Measurements from ENCODE around the gene BRSK2. TPM values are rescaled to one million over a fixed set of nuclear protein-coding genes. Genes with fewer than 3 reads are reported as not detected.

BRSK2 gene
- total RNA-seq, 1 donor from 2014 or later, result 0.11 TPM

- peaks cover 32% of the 10 kb centered on the region for H3K4me1 Mint-ChIP-seq
Observed at GRCh38 chr11:1499899-1500298, 110.2 kb downstream of the BRSK2 start.

GRCh38 chr11:1500466-1501420 lies 111.0 kb downstream of the BRSK2 start:
- TF ChIP-seq CTCF (IDR thresholded peaks at IDR 0.05), result no peak
- Mint-ChIP-seq H3K27me3 (no peaks in the 10 kb centered on the region), H3K4me3 (no peak overlapping the region), H3K36me3 (ENCODE audit: low read depth) (peaks cover 48% of the 10 kb centered on the region), H3K4me1 (peaks cover 29% of the 10 kb centered on the region), H3K27ac (no peak overlapping the region), H3K9me3 (peaks cover 1% of the 10 kb centered on the region)
- CTCF ChIA-PET, result no interaction called here
- intact Hi-C loops (cut with micrococcal nuclease), result no loop called here
- DNase-seq (no peak), ATAC-seq (ENCODE audit: low read depth) (no peak)
- POLR2A ChIA-PET, result no interaction called here

More at GRCh38 chr11:1499899-1500298, 110.2 kb downstream of the BRSK2 start:
- H3K36me3 Mint-ChIP-seq (ENCODE audit: low read depth), result peaks cover 48% of the 10 kb centered on the region
- H3K9me3 Mint-ChIP-seq, result peaks cover 2% of the 10 kb centered on the region
- intact Hi-C loops (cut with micrococcal nuclease), result no loop called here
- ATAC-seq (ENCODE audit: low read depth) (no peak), DNase-seq (no peak)
- no peaks in the 10 kb centered on the region for H3K27me3 Mint-ChIP-seq
- H3K27ac Mint-ChIP-seq, result no peak overlapping the region
- CTCF ChIA-PET, result no interaction called here
- TF ChIP-seq CTCF (IDR thresholded peaks at IDR 0.05), result no peak
- POLR2A ChIA-PET, result no interaction called here
- H3K4me3 Mint-ChIP-seq, result no peak overlapping the region

GRCh38 chr11:1501421-1502167 lies 111.9 kb downstream of the BRSK2 start:
- no peak overlapping the region for H3K27ac Mint-ChIP-seq
- no peak overlapping the region for H3K4me3 Mint-ChIP-seq
- DNase-seq, result no peak
- intact Hi-C loops (cut with micrococcal nuclease), result no loop called here
- ATAC-seq (ENCODE audit: low read depth), result no peak
- TF ChIP-seq CTCF (IDR thresholded peaks at IDR 0.05), result no peak
- no peaks in the 10 kb centered on the region for H3K9me3 Mint-ChIP-seq
- H3K36me3 Mint-ChIP-seq (ENCODE audit: low read depth), result peaks cover 43% of the 10 kb centered on the region
- H3K4me1 Mint-ChIP-seq, result peaks cover 25% of the 10 kb centered on the region
- H3K27me3 Mint-ChIP-seq, result no peaks in the 10 kb centered on the region
- POLR2A ChIA-PET, result no interaction called here
- CTCF ChIA-PET, result no interaction called here

- Mint-ChIP-seq H3K9me3 (no peaks in the 10 kb centered on the region), H3K36me3 (ENCODE audit: low read depth) (peaks cover 37% of the 10 kb centered on the region), H3K27ac (no peak overlapping the region), H3K27me3 (no peaks in the 10 kb centered on the region), H3K4me3 (no peak overlapping the region), H3K4me1 (peaks cover 20% of the 10 kb centered on the region)
- TF ChIP-seq CTCF (IDR thresholded peaks at IDR 0.05), result no peak
- POLR2A ChIA-PET, result no interaction called here
- DNase-seq (no peak), ATAC-seq (ENCODE audit: low read depth) (no peak)
- CTCF ChIA-PET, result no interaction called here
- intact Hi-C loops (cut with micrococcal nuclease), result no loop called here
Observed at GRCh38 chr11:1502168-1502953, 112.6 kb downstream of the BRSK2 start.

Measured in activated B cell treated with CpG ODN at 0.5 μM for 24 hours (primary cell).